HG03196 (cell line): ENCODE data around the gene MYO5C.
"Not testable (repeated sequence)": the region's sequence is repeated elsewhere in the genome, so short reads cannot be mapped to it uniquely, and the experiment has no call there.

ENCODE experiments used
- ATAC-seq: cut with Tn5 transposase; IDR thresholded peaks from one replicate; pipeline ENCODE4 v1.9.1; 2021; ENCODE audit not compliant: unreplicated experiment

The MYO5C gene

GRCh38 chr15:52251144-52251860 lies 44.3 kb downstream of the MYO5C start:
- no peak for ATAC-seq

- no peak for ATAC-seq
Observed at GRCh38 chr15:52247461-52247860, 48.1 kb downstream of the MYO5C start.

DNA sequence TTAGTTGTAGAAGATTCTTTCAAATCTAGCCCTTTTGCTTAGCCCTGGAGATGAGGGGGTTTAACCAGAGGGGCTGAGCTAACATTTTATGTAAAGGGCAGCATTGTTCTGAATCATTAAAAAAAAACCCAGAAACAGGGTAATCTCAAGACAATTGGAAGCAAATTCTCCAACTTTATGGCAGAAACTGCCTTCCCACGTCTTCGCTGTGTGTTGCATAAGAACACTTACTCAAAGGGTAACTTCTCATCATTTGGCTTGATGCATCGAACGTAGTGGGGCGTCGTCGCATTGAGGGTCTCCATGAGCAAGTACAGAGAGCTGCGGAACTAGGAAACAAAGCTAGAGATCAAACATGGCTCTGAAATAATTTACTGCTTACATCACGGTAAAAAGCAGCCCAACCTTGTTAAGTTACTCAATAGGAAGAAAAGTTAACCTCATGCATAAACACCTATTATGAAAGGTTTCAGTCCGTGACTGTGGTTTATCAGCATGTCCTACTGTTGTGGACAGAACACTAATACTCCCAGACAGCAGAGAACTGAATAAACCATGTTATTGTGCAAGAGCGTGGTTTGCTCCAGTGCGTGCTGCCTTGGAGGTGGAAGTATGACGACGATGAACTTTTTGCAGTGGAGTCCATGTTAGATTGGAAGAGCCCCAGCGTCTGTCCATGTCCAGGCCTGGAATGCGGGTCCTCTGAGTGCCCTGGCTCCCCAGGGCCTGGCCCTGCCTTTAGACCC lies 48.7 kb downstream of the MYO5C start:
- no peak for ATAC-seq

DNA sequence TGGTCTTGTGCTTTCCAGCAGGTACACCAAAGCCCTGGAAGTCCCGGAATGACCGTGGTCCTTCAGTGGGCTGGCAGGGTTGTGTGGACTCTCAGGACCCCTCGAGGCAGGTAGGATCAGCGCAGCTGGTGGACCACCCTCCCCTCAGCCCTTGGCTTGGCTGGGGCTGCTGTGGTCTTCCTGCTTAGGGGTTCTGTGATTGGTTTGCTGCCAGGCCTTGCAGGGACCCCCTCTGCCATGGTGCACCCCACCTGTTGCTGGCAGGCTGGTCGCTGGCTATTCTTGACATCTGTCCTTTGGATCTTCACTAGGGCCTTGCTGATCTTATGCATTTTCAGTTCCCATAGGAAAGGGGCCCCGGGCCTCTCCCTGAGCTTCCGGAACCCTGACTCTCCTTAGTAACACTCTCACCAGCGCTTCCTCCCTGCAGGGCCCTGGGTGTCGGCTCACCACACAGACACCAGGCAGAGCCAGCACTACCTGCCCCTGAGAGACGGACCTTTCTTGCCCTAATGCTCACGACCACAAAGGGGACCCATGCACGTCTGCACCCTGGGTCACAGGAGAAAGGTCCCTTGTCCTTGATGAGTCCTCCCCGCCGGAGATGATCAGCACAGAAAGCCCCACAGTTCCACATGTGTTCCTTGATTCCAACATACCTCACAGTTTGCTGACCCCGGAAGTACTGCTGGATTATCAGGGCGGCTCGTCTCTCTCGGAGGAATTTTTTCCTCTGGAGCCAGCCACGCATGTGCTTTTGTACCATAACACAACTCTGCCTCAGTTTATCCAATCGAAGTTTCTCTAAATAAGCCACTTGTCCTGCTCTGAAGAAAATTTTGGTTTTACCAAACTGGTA lies 51.7 kb downstream of the MYO5C start:
- ATAC-seq = no peak

GRCh38 chr15:52243286-52243685 lies 52.3 kb downstream of the MYO5C start:
- no peak for ATAC-seq

- ATAC-seq = no peak
Observed at GRCh38 chr15:52241489-52241888, 54.1 kb downstream of the MYO5C start.

GRCh38 chr15:52240166-52240565 lies 55.4 kb downstream of the MYO5C start:
- ATAC-seq = no peak

- not testable (repeated sequence) for ATAC-seq
Observed at GRCh38 chr15:52238989-52239525, 56.5 kb downstream of the MYO5C start.

GRCh38 chr15:52238149-52238548 lies 57.5 kb downstream of the MYO5C start:
- no peak for ATAC-seq

- ATAC-seq = no peak
Observed at GRCh38 chr15:52236013-52236412, 59.6 kb downstream of the MYO5C start.

DNA sequence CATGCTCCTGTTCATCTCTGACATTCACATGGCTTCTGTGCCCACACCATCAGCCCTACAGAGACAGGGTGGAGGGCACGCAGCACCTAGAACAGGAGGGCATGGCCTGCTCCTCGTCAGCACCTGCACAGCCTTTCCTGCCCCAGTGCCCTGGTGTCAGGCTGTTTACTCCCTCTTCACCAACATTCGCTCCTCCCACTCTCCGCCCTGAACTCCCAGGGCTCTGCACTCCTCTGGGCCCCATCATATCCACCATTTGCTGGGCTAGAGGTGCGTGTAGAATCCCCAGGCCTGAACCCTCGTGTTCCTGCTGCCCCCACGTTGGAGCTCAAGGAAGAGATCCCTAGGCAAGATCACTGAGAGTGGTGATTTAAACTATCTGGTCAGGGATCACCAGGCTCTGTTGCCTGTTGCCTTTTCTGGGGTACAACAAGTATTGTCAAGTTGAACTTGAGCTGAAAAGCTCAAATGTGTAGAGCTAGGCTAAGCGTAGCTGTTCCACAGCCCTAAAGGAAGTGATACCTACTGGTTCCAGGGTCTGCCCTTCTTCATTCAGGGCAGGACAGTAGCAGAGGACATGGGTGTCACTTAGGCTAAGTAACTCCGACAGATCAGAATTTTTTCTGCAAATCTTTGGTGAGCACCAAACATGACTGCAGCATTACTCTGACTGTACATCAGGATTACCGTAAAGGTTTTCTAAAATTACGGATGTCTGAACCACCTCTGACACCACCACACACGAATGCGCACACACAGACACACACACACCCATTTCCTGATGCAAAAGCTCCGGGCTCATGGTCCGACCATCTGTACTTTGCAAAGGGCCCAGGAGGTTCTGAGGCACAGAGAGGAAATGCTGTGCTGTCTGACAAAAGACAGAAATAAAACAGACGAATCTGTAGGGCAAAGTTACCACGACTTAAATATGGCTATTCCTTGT lies 60.7 kb downstream of the MYO5C start:
- ATAC-seq = peak; percentile 40

GRCh38 chr15:52233405-52233804 lies 62.2 kb downstream of the MYO5C start:
- no peak for ATAC-seq

DNA sequence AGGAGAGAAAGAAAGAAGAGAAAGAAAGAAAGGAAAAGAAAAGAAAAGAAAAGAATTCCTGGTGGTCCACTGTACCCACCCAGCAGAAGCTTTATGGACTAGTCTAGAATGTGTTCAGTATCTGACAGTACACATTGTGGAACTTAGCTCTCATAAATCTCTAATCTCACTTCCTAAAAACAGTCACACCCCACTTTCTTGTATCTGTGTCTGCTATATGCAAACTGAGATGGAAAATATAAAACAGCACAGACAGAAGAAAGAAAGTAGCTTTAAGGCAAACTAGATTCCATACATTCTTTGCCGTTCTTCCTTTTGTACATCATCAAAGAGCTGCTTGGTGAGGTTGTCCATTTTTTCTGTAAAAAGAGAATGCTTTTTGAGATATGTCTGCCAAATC lies 63.3 kb downstream of the MYO5C start:
- peak; percentile 56 for ATAC-seq

GRCh38 chr15:52230073-52230472 lies 65.5 kb downstream of the MYO5C start:
- ATAC-seq = no peak

DNA sequence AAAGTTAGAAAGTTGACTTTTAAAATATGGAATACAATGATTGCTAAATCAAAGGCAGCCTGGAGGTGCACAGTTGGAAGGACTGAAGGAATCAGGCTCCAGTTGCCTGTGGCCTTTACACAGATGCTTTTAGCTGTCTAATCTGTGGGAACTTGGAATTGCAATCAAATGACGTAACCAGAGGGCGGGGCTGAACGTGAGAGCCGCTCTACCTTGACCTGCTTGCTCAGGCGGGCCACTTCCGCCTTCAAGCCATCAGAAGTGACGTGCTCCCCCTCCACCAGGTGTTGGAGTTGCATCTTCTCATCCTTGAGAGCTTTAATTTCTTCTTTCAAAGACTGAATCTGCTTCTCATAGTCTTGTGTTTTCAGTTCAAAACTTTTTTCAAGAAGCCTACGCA lies 66.7 kb downstream of the MYO5C start:
- no peak for ATAC-seq

DNA sequence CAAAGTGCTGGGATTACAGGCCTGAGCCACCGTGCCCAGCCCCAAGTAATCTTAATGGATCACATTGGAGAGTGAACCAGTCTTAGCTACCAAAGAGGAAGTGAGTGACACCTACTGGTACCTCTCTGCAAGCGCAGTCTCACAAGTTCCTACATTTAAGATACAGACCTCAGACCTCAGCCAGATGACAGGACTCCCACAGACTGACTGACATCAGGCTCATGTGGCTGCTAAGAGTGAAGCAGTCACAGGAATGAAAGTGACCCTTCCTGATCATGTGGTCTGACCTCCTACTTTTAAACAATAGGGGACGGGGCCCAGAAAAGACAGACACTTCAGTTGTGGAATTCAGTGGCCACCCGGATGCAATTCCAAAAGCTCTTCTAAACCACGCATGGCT lies 68.1 kb downstream of the MYO5C start:
- peak; percentile 71 for ATAC-seq

- no peak for ATAC-seq
Observed at GRCh38 chr15:52225230-52225629, 70.4 kb downstream of the MYO5C start.

GRCh38 chr15:52224211-52224610 lies 71.4 kb downstream of the MYO5C start:
- no peak for ATAC-seq

DNA sequence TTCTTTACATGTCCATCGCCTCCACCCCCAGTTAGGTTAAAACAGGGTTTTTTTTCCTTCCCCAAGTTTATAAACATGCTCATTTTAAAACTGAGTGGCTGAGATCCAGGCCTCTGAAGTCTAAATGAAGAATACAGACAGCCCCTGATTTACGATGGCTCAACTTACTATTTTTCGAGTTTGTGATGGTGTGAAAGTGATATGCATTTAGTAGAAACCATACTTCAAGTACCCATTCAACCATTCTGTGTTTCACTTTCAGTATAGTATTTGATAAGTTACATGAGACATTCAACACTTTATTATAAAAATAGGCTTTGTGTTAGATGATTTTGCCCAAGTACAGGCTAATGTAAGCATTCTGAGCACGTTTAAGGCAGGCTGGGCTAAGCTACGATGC lies 73.9 kb downstream of the MYO5C start:
- no peak for ATAC-seq

GRCh38 chr15:52220937-52221660 lies 74.5 kb downstream of the MYO5C start:
- ATAC-seq = no peak
